HG03103 (cell line): ENCODE data around the gene WNK2.

Experiments used
- ATAC-seq: cut with Tn5 transposase; IDR thresholded peaks from one replicate; pipeline ENCODE4 v1.9.1; 2021; ENCODE audit warnings: low read depth; ENCODE audit not compliant: unreplicated experiment

The WNK2 gene

GRCh38 chr9:93184432-93185265, 710 bp downstream of the WNK2 start:
- ATAC-seq: no peak

GRCh38 chr9:93185266-93186214, 1.6 kb downstream of the WNK2 start:
- ATAC-seq: no peak

DNA sequence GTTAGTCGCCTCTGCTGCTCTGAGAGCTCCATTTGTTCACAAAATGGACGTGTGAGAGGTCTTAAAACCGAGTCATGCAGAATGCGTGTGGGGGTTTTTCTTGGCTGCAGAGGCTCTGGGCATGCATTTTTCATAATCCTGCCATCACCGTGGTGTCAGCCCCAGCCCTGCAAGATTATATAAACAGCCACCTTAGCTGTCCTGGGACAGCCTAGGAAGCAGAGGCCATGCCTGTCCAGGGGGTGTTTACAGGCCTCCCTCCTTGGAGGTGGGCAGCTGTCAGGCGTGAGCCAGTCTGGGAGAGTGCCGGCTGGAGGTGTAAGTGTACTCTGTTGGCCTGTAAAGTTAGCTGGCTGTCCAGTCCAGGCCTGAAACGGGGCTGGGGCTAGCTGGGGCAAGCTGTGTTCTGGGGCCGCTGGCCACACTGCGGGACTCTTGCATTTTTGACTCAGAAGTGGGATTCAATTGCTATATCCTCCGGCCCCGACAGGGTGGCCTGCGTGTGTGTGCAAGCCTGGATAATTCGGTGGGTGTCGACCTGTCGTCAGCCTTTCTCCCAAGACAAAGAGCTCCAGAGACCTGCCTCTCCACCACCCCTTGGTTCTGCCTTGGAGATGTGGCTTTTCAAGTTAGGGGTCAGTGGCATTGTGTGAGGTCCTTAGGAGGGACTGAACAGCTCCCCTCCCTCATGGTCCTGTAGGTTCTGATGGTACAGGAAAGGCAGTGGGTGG, 2.4 kb downstream of the WNK2 start:
- no peak for ATAC-seq

DNA sequence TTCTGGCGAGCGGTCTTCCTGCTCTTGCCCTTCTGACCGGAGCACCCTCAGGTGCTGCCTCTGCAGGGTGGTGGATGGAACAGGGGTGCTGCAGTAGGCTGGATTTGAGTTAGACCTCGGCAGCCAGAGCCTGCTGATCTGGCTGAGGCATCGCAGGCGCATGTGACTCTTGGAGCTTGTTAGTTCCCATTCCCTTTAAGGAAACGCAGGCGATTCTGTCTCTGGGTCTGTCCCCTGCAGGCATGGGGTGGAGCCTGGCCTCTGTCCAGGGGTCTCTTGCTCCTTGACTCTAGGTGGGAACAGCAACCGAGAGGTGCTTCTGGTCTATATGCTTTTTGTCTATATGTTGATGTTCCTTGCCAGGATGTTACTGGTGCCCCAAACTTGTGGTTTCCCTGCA, 3.1 kb downstream of the WNK2 start:
- no peak for ATAC-seq

GRCh38 chr9:93187574-93187973, 3.6 kb downstream of the WNK2 start:
- no peak for ATAC-seq

DNA sequence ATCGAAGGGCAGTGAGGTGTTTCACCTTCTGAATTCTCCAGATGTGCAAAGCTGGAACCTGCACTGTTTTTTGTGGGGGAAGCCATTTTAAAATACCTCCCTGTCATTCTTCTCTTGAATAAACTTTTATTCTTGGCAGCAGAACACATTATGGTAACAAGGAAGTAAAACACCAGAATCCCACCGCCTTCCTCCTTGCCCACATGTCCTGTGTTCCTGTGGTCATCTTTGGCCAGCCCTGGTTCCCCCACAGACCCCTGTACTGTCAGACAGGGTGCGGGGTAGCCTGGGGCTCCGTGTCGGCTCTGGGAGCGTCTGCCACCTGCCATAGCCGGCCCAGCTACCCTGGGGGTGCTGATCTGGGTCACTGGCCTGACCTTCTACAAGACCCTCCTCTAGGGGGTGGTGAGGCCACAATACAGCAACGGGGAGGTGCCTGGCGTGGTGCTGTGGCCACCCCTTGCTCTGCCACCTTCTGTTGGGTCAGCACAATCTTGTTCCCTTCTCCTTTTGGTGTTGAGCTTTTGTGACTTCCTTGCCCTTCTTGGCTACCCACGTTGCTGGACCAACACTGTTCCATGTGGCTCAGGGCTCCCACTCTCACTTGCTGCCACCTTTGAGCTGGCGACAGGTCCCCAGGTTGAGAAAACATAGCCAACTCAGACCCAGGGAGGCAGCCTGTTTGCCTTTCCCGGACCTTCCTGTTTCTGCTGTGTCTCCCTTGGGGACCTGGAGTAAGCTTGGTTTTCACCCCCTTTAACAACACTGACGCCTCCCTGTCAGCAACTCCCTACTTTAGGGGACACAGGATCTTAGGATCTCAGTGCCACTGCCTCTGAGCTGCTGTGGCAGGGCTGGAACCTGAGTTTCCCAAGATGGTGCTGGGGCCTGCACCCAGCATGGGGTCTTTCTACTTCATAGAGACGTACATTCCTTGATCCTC, 4.8 kb downstream of the WNK2 start:
- ATAC-seq: no peak

- ATAC-seq: no peak
Measured at GRCh38 chr9:93189369-93190132, 5.6 kb downstream of the WNK2 start.

GRCh38 chr9:93190133-93190525, 6.2 kb downstream of the WNK2 start:
- no peak for ATAC-seq

DNA sequence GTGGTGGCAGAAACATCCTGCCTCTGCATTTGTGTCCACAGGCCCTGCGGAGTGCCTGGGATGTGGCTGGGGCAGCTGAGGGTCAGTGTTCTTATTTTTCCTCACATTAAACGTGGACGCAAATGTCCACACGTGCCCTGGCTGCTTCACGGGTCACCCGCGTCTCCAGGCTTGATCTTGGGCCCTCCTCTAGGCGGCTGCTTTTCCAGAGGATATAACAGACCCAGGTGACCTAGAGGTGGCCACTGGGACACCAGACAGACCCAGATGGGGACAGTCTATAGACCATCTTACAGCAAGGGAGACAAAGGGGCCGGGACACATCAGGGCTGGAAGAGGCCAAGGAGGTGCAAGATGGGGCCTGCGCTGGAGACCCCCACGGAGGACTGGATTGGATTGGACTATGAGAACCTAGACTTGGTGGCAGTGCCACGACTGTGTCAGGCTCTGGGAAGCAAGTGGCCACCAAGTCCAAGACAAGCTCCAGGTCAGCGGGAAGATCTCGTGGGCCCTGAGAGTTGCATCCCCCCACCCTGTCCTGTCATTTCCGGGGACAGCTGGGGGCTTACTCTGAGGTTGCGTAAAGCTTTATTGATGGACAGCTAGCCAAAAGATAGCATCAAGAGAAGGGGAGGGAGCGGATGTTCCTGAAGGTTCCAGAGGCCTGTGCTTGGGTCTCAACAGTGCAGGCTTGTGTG, 6.9 kb downstream of the WNK2 start:
- ATAC-seq: no peak

DNA sequence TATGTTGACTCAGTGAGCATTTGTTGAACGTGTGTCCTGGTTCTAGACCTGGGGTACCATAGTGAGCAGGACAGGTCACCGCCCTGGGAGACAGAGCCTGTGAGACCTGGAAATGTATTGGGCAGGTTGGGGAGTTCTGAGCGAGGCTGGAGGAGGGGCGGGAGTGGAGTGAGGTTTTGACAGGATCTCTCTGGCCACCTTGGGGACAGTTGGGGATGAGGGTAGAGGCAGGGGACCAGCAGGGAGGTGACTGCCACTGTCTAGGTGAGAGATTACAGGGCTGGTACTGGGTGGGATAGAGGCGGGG, 7.4 kb downstream of the WNK2 start:
- no peak for ATAC-seq

GRCh38 chr9:93192721-93193387, 8.9 kb downstream of the WNK2 start:
- ATAC-seq: no peak

DNA sequence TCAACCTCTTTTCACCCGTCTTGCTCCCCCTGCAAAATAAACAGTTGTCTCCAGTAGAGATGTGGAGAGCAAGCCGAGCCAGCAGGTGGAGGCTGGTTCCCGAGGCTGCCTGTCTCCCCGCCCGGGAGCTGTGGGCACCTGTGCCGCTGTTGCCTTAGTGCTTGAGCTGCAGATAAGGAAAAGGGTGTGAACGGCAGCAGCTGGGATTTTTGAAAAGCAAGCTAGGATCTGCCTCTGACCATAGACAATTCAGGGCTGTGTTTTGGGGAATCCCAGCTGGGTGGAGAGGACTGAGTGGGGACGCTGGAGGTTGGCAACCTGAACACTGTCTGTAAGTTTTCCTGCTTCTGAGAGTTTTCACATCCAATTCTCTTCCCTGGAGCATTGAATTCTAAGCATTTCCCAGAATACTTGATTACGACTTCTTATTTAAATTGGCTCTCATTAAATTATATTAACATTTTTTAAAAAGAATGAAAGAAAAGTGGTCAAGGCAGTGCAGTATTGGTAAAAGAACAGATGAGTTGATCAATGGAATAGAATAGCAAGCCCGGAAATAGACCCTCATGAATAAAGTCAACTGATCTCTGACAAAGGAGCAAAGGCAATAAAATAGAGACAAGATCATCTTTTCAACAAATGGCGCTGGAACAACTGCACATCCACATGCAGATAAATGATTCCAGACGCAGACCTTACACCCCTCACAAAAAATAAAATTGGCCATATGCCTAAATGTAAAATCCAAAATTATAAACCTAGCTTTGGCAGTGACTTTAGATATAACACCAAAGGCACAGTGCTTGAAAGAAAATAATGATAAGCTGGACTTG, 9.7 kb downstream of the WNK2 start:
- no peak for ATAC-seq

- no peak for ATAC-seq
Measured at GRCh38 chr9:93194221-93194625, 10.3 kb downstream of the WNK2 start.

- ATAC-seq: no peak
Measured at GRCh38 chr9:93194641-93195040, 10.7 kb downstream of the WNK2 start.

- no peak for ATAC-seq
Measured at GRCh38 chr9:93196096-93197055, 12.4 kb downstream of the WNK2 start.

GRCh38 chr9:93197670-93198069, 13.7 kb downstream of the WNK2 start:
- ATAC-seq: no peak
